Ovary (tissue), 3 donors: ENCODE results near the gene MMEL1.

Experiments
- CTCF ChIP-seq, 3 donors: fragments of 450-650 bp in 2 of 3; fragments of 200-600 bp in 1 of 3; IDR thresholded peaks; one replicate each; pipeline versions ENCODE4 v1.5.1 to v1.8.0; 2016 to 2022; ENCODE audit warnings: antibody characterized with exemption in 3 of 3, mild to moderate bottlenecking in 1 of 3
- EP300 ChIP-seq: sonication (generic); formaldehyde crosslinking; IDR thresholded peaks from one replicate; pipeline ENCODE4 v1.6.1; 2017; ENCODE audit warnings: antibody characterized with exemption
- POLR2A ChIP-seq: fragments of 450-650 bp; IDR thresholded peaks from one replicate; pipeline ENCODE4 v1.6.1; 2017; ENCODE audit warnings: antibody characterized with exemption, mild to moderate bottlenecking, moderate library complexity
- donor health status: DM: no; HTN: no; CAD: no.

- TF ChIP-seq POLR2A (no peak), CTCF (IDR thresholded peaks at IDR 0.05) (no peak), EP300 (no peak)
These were observed 48.9 kb downstream of the MMEL1 start for GRCh38 chr1:2583871-2584351.
